Measurements from ENCODE around the gene ARHGAP22. TPM values are rescaled to one million over a fixed set of nuclear protein-coding genes. Genes with fewer than 3 reads are reported as not detected.

Gene ARHGAP22
- polyA plus RNA-seq, 3 donors, result 1.5 to 7.8 (median 1.9) TPM

DNA sequence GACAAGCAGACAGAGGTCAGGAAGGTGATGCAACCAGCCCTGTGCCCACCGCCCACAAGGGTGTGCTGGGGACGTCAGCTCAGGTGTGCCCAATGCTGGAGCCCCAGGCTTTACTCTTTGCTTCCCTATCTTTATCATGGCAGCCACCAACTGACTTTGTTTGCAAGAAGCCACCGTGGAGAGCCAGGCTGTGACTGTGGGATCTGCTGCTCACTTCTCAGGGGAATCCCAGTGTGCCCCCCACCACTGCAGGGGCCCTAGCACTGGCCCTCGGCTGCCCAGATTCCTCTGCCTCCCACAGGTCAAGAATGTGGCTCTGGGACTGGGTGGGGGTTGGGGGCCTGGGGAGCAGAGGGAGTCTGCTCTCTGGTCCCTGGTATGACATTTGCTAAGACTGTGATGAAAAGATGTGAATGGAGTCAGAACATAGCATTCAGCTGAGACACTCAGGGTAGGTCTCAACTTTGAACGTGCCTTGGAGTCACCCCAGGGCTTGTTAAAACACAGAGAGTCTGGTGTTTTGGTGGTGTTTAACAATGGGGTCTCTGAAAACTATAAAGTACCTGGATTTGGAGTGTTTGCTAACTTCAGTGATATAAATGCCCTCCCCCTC lies 47.3 kb downstream of the ARHGAP22 start:
- Histone ChIP-seq H3K4me1 (ENCODE audit: control insufficient read depth in 1 of 2, insufficient read depth in 2 of 2, low read length in 2 of 2) (no peaks in the 10 kb centered on the region), H3K9ac (ENCODE audit: insufficient read depth, low read length, poor library complexity, severe bottlenecking) (no peak overlapping the region), H3K4me3 (replicated peaks in 1 of 3; ENCODE audit: low read depth in 2 of 3, low read length in 3 of 3) (no peak overlapping the region), H3K79me2 (ENCODE audit: insufficient read depth, low read length) (no peaks in the 10 kb centered on the region), H3K27ac (ENCODE audit: low read depth in 1 of 2, low read length in 2 of 2) (no peak overlapping the region), H2AFZ (ENCODE audit: insufficient read depth, low read depth, low read length, poor library complexity, severe bottlenecking) (no peak overlapping the region), H3K4me2 (replicated peaks; ENCODE audit: extremely low read depth, low read length, poor library complexity, severe bottlenecking) (no peak overlapping the region), H3K36me3 (replicated peaks in 1 of 2; ENCODE audit: control insufficient read depth in 1 of 2, insufficient read depth in 2 of 2, low read length in 2 of 2) (no peaks in the 10 kb centered on the region), H3K27me3 (ENCODE audit: control insufficient read depth in 2 of 2, insufficient read depth in 2 of 2, low read length in 2 of 2) (no peaks in the 10 kb centered on the region), H3K9me3 (replicated peaks in 1 of 2; ENCODE audit: control insufficient read depth in 1 of 2, insufficient read depth in 1 of 2, low read length in 2 of 2) (no peaks in the 10 kb centered on the region), H4K20me1 (ENCODE audit: insufficient read depth, low read length) (no peaks in the 10 kb centered on the region)
- H3K36me3 Mint-ChIP-seq, result peaks cover 0 to 2% of the 10 kb centered on the region in 2 donors
- peaks cover 0 to 7% (median 1%) of the 10 kb centered on the region in 3 donors for H3K27me3 Mint-ChIP-seq (ENCODE audit: low read depth in 3 of 3)
- DNase-seq, result no peak
- H3K4me1 Mint-ChIP-seq, result no peaks in the 10 kb centered on the region
- 88% methylated on average over 4 of the region's 5 CpGs for WGBS (ENCODE audit: insufficient coverage)
- TF ChIP-seq, protein P1, sequence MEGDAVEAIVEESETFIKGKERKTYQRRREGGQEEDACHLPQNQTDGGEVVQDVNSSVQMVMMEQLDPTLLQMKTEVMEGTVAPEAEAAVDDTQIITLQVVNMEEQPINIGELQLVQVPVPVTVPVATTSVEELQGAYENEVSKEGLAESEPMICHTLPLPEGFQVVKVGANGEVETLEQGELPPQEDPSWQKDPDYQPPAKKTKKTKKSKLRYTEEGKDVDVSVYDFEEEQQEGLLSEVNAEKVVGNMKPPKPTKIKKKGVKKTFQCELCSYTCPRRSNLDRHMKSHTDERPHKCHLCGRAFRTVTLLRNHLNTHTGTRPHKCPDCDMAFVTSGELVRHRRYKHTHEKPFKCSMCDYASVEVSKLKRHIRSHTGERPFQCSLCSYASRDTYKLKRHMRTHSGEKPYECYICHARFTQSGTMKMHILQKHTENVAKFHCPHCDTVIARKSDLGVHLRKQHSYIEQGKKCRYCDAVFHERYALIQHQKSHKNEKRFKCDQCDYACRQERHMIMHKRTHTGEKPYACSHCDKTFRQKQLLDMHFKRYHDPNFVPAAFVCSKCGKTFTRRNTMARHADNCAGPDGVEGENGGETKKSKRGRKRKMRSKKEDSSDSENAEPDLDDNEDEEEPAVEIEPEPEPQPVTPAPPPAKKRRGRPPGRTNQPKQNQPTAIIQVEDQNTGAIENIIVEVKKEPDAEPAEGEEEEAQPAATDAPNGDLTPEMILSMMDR (IDR thresholded peaks at IDR 0.05), result no peak
- no peak overlapping the region for H3K4me3 Mint-ChIP-seq
- H3K9me3 Mint-ChIP-seq, result peaks cover 0 to 4% (median 0%) of the 10 kb centered on the region in 7 donors
- intact Hi-C loops (cut with micrococcal nuclease), result loop anchor here in 1 of 2 donors (5.0 kb wide), 1 partner anchor 35 kb away; no protein-coding TSS in a partner anchor
- no peak overlapping the region for H3K27ac Mint-ChIP-seq

DNA sequence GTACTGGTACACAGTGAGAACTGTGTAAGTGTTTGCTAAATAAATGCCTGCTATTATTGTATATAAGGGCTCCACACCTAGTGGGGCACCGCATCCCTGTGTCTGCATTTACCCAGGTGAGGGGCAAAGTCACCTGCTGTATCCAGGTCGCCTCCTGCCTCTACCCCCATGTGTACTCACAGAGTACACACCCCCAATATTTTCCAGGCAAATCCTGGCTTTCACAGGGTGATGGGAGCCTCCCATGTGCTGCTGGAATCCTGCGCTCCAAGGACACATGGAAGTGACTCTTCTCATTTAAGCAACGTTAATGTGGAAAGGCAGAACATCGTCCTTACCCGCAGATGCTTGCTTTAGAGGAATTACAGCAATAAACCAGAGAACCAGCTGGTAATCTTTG lies 48.2 kb downstream of the ARHGAP22 start:
- Mint-ChIP-seq H3K4me1 (peaks cover 6% of the 10 kb centered on the region), H3K9me3 (peaks cover 0 to 4% (median 0%) of the 10 kb centered on the region in 7 donors), H3K36me3 (peaks cover 0 to 2% of the 10 kb centered on the region in 2 donors), H3K27ac (no peak overlapping the region), H3K27me3 (ENCODE audit: low read depth in 3 of 3) (peaks cover 0 to 1% (median under 1%) of the 10 kb centered on the region in 3 donors), H3K4me3 (no peak overlapping the region)
- Histone ChIP-seq H3K4me1 (ENCODE audit: control insufficient read depth in 1 of 2, insufficient read depth in 2 of 2, low read length in 2 of 2) (peaks cover 6 to 7% of the 10 kb centered on the region in 2 donors), H3K79me2 (ENCODE audit: insufficient read depth, low read length) (no peaks in the 10 kb centered on the region), H3K4me2 (replicated peaks; ENCODE audit: extremely low read depth, low read length, poor library complexity, severe bottlenecking) (no peak overlapping the region), H3K27ac (ENCODE audit: low read depth in 1 of 2, low read length in 2 of 2) (no peak overlapping the region), H3K27me3 (ENCODE audit: control insufficient read depth in 2 of 2, insufficient read depth in 2 of 2, low read length in 2 of 2) (no peaks in the 10 kb centered on the region), H4K20me1 (ENCODE audit: insufficient read depth, low read length) (no peaks in the 10 kb centered on the region), H2AFZ (ENCODE audit: insufficient read depth, low read depth, low read length, poor library complexity, severe bottlenecking) (no peak overlapping the region), H3K4me3 (replicated peaks in 1 of 3; ENCODE audit: low read depth in 2 of 3, low read length in 3 of 3) (no peak overlapping the region), H3K9ac (ENCODE audit: insufficient read depth, low read length, poor library complexity, severe bottlenecking) (no peak overlapping the region), H3K9me3 (replicated peaks in 1 of 2; ENCODE audit: control insufficient read depth in 1 of 2, insufficient read depth in 1 of 2, low read length in 2 of 2) (no peaks in the 10 kb centered on the region), H3K36me3 (replicated peaks in 1 of 2; ENCODE audit: control insufficient read depth in 1 of 2, insufficient read depth in 2 of 2, low read length in 2 of 2) (no peaks in the 10 kb centered on the region)
- TF ChIP-seq, protein P1 (IDR thresholded peaks at IDR 0.05), result no peak
- no peak for DNase-seq
- WGBS (ENCODE audit: insufficient coverage), result 97% methylated on average over 4 of the region's 6 CpGs
- intact Hi-C loops (cut with micrococcal nuclease), result loop anchor here in 1 of 2 donors (5.0 kb wide), 1 partner anchor 36 kb away; no protein-coding TSS in a partner anchor

All from CD14-positive monocyte (primary cell).